Activated CD4-positive, alpha-beta memory T cell treated with anti-CD3 and anti-CD28 coated beads, Interleukin-2, amount 10 ng/mL, durations not matched to agents 7 days and 5 days (primary cell): ENCODE data around the gene CHN2. TPM values are rescaled to one million over a fixed set of nuclear protein-coding genes. Genes with fewer than 3 reads are reported as not detected.
"Not testable (repeated sequence)": the region's sequence is repeated elsewhere in the genome, so short reads cannot be mapped to it uniquely, and the experiment has no call there.

Source experiments
- CTCF ChIA-PET: fragments of 350-600 bp; sonication (Branson Sonifier 250); formaldehyde crosslinking; loops from one replicate; lab custom pipeline; 2021; ENCODE audit warnings: antibody characterized with exemption, inconsistent platforms; lab: Charles Lee
- POLR2A ChIA-PET: fragments of 350-600 bp; sonication (Branson Sonifier 250); formaldehyde crosslinking; loops from one replicate; lab custom pipeline; 2021; ENCODE audit warnings: antibody characterized with exemption; lab: Charles Lee
- DNase-seq: peaks from one replicate; pipeline ENCODE4 v3.0.0-alpha.2; 2020
- H3K27ac Mint-ChIP-seq: one replicate; pipeline ENCODE4 v1.8.0; 2021; ENCODE audit warnings: mild to moderate bottlenecking, mixed read lengths
- H3K27me3 Mint-ChIP-seq: one replicate; pipeline ENCODE4 v1.8.0; 2021; ENCODE audit warnings: mixed read lengths
- H3K36me3 Mint-ChIP-seq: one replicate; pipeline ENCODE4 v1.8.0; 2021; ENCODE audit warnings: low read depth, mixed read lengths
- H3K4me1 Mint-ChIP-seq: one replicate; pipeline ENCODE4 v1.8.0; 2021; ENCODE audit warnings: mixed read lengths
- H3K4me3 Mint-ChIP-seq: one replicate; pipeline ENCODE4 v1.8.0; 2021; ENCODE audit warnings: mild to moderate bottlenecking, mixed read lengths
- H3K9me3 Mint-ChIP-seq: one replicate; pipeline ENCODE4 v1.8.0; 2021; ENCODE audit warnings: mixed read lengths
- total RNA-seq, 2 experiments: library from RNA; stranded (reverse); gene quantifications; one replicate each; pipeline ENCODE4 v1.2.3, GENCODE V29; 2021

Gene CHN2
- total RNA-seq, 2 experiments from 2014 or later = 6.8 to 7.4 TPM

DNA sequence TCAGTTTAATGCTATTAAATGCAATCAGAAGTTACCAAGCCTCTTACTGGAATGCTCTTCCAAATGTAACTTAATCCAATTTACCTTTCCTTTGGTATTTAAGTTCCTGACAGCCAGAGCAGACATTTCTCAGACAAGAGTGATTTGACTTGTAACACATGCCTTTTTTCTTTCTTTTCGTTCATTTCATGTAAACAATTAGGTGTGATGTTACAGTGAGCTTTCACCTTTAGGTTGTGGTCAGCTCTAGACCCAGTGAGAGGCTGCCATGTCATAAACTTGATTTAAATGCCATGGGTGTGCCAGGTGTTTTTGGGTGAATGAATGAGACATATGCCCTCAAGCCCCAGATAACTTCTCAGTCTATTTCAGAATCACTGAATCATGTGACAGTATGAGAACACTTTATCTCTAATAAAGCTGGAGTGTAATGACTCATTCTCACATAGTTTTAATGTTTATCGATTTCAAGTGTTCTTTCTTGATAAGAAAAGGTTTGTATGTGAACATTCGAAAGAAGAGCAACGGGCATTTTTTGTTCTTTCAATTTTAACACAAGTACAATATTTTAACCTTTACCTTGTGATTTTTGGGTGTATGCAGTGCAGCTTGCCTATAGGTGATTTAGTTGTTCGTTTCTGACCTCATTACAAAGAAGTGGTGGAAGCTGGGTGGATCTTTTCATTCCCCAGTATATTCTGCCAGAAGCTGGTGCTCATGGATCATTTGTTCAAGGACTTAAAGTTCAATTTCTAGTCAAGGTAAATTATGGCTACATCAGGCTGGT lies 61.5 kb downstream of the CHN2 start:
- DNase-seq = no peak
- Mint-ChIP-seq H3K27me3 (peaks cover 3% of the 10 kb centered on the region), H3K36me3 (no peaks in the 10 kb centered on the region), H3K4me1 (no peaks in the 10 kb centered on the region), H3K4me3 (no peak overlapping the region), H3K9me3 (no peaks in the 10 kb centered on the region), H3K27ac (no peak overlapping the region)
- ChIA-PET POLR2A (no interaction called here), CTCF (interaction anchor here (2.7 kb wide), 1 partner anchor 16 kb away, joined by 9 read pairs; no protein-coding TSS in a partner anchor)

DNA sequence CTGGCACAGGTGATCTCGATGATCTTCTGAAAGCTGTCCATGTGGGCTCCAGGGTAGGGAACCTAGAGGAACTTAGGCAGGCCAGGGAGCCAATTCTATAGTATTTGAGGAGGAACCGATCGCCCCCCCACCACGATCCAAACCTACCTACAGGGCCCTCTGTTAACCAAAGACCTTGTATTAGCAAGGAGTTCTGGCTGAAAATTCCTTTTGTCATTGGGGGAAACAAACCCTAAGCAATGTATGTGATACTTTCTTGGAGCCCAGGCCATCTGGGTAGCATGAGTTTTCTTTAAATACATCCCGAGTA lies 62.1 kb downstream of the CHN2 start:
- Mint-ChIP-seq H3K27ac (no peak overlapping the region), H3K27me3 (peaks cover 3% of the 10 kb centered on the region), H3K4me3 (no peak overlapping the region), H3K4me1 (no peaks in the 10 kb centered on the region), H3K36me3 (no peaks in the 10 kb centered on the region), H3K9me3 (no peaks in the 10 kb centered on the region)
- no peak for DNase-seq
- POLR2A ChIA-PET = no interaction called here
- CTCF ChIA-PET = no interaction called here

DNA sequence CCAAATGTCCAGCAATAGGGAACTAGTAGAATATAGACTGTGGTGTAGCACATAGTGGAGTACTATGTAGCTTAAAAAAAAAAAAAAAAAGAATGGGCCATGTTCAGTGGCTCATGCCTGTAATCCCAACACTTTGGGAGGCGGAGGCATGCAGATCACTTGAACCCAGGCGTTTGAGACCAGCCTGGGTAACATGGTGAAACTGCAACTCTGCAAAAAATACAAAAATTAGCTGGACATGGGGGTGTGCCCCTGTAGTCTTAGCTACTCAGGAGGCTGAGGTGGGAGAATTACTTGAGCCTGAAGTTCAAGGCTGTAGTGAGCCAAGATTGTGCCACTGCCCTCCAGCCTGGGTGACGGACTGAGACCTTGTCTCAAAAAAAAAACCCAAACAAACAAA lies 64.4 kb downstream of the CHN2 start:
- no peaks in the 10 kb centered on the region for H3K4me1 Mint-ChIP-seq
- ChIA-PET POLR2A (no interaction called here), CTCF (no interaction called here)
- H3K27ac Mint-ChIP-seq = no peak overlapping the region
- DNase-seq = no peak
- no peaks in the 10 kb centered on the region for H3K36me3 Mint-ChIP-seq
- peaks cover 3% of the 10 kb centered on the region for H3K27me3 Mint-ChIP-seq
- no peak overlapping the region for H3K4me3 Mint-ChIP-seq
- no peaks in the 10 kb centered on the region for H3K9me3 Mint-ChIP-seq

DNA sequence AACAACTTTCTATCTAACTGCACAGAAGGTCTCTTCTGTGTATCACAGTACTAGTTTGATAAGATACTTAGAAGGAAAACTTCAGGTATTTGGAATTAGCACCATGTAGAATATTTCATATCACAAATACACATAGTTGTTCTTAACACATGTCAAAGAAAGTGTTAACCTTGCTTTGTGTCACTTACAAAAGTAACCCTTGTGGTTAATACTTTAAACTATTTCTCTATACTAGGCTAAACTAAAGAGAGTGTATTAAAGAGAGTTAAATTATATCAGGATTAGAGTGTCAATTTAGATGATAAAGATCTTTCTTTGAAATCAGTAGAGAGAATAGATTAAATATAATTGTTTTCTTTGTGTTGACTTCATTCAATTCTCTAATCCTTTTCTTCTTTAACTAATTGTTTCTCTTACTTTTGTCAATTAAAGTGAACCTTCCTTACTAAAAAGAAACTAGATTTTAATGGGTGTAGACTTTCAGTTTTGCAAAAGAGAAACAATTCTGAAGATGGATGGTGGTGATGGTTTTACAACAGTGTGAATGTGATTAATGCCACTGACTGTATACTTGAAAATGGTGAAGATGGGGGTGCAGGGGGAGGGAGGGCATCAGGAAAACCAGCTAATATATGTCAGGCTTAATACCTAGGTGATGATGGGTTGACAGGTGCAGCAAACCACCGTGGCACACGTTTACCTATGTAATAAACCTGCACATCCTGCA lies 67.8 kb downstream of the CHN2 start:
- Mint-ChIP-seq H3K9me3 (peaks cover 15% of the 10 kb centered on the region), H3K27me3 (no peaks in the 10 kb centered on the region), H3K36me3 (peaks cover 5% of the 10 kb centered on the region), H3K4me1 (peaks cover 12% of the 10 kb centered on the region), H3K27ac (no peak overlapping the region), H3K4me3 (no peak overlapping the region)
- DNase-seq = no peak
- POLR2A ChIA-PET = no interaction called here
- CTCF ChIA-PET = no interaction called here

DNA sequence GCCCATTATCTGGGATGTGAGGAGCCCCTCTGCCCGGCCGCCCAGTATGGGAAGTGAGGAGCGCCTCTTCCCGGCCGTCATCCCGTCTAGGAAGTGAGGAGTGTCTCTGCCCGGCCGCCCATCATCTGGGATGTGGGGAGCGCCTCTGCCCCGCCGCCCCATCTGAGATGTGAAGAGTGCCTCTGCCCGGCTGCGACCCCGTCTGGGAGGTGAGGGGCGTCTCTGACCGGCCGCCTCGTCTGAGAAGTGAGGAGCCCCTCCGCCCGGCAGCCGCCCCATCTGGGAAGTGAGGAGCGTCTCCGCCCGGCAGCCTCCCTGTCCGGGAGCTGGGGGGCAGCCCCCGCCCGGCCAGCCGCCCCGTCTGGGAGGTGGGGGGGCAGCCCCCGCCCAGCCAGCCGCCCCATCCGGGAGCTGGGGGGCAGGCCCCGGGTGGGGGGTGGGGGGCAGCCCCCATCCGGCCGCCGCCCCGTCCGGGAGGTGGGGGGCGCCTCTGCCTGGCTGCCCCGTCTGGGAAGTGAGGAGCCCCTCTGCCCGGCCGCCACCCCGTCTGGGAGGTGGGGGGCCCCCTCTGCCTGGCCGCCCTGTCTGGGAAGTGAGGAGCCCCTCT lies 69.1 kb downstream of the CHN2 start:
- CTCF ChIA-PET = interaction anchor here (0.6 kb wide), 1 partner anchor 739 kb away, joined by 3 read pairs; no protein-coding TSS in a partner anchor
- H3K36me3 Mint-ChIP-seq, POLR2A ChIA-PET, H3K27me3 Mint-ChIP-seq, DNase-seq, H3K4me3 Mint-ChIP-seq, H3K27ac Mint-ChIP-seq: not testable (repeated sequence)
- Mint-ChIP-seq H3K4me1 (peaks cover 12% of the 10 kb centered on the region), H3K9me3 (peaks cover 15% of the 10 kb centered on the region)

DNA sequence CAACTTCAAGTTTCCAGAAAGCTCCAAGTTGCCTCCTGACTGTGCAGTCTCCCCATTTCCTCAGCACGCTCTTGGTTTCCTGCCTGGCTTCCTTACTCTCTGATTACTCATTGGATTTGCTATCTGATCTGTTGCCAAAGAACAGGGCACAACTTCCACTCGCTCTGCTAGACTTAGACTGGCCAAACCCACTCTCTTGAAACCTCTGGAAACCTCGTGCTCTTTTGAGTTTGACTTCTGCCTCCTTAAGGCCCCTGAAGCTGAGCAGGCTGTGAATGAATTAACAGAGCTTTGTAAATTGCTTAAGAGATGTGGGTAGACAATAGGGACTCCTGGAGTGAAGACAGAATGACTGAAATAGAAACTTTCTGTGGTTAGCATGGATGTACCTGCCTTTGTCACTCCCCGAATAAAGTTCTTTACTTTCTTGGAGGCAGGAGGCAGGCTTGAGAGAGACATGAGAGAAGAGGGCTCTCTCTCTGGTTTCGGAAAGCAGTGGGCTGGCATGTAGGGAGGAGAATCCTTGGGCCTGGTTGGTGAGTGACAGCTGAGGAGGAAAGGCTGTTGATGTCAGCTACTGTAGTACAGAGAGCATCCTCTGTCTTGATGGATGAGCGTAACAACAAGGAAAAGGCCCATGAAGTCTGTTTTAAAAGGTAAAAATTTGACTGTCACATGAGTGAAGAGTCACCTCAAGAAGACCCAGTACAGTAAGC lies 70.8 kb downstream of the CHN2 start:
- H3K27ac Mint-ChIP-seq = no peak overlapping the region
- DNase-seq = no peak
- H3K4me1 Mint-ChIP-seq = peaks cover 14% of the 10 kb centered on the region
- POLR2A ChIA-PET = no interaction called here
- peaks cover 5% of the 10 kb centered on the region for H3K36me3 Mint-ChIP-seq
- CTCF ChIA-PET = no interaction called here
- peaks cover 8% of the 10 kb centered on the region for H3K27me3 Mint-ChIP-seq
- peaks cover 15% of the 10 kb centered on the region for H3K9me3 Mint-ChIP-seq
- H3K4me3 Mint-ChIP-seq = no peak overlapping the region

DNA sequence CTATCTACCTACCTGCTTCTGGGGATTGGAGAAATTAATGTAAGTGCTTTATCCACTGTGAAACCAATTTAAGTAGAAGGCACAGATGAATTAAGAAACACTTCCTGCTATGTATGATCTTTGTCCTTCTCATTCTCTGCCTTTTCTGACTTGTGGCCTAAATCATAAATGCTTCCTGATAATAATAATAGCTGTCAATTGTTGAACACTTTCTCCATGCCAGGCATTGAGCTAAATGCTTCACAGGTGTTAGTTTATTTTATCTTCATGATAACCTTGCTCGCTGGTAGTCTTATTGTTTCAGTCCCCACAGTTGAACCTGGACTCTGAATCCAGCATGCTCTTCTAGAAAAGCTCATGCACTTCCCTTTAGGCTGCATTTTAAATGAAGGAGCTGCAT lies 75.4 kb downstream of the CHN2 start:
- CTCF ChIA-PET = no interaction called here
- Mint-ChIP-seq H3K4me1 (peaks cover 32% of the 10 kb centered on the region), H3K36me3 (peaks cover 2% of the 10 kb centered on the region), H3K27ac (no peak overlapping the region), H3K9me3 (peaks cover 10% of the 10 kb centered on the region), H3K4me3 (no peak overlapping the region), H3K27me3 (peaks cover 18% of the 10 kb centered on the region)
- POLR2A ChIA-PET = no interaction called here
- no peak for DNase-seq

DNA sequence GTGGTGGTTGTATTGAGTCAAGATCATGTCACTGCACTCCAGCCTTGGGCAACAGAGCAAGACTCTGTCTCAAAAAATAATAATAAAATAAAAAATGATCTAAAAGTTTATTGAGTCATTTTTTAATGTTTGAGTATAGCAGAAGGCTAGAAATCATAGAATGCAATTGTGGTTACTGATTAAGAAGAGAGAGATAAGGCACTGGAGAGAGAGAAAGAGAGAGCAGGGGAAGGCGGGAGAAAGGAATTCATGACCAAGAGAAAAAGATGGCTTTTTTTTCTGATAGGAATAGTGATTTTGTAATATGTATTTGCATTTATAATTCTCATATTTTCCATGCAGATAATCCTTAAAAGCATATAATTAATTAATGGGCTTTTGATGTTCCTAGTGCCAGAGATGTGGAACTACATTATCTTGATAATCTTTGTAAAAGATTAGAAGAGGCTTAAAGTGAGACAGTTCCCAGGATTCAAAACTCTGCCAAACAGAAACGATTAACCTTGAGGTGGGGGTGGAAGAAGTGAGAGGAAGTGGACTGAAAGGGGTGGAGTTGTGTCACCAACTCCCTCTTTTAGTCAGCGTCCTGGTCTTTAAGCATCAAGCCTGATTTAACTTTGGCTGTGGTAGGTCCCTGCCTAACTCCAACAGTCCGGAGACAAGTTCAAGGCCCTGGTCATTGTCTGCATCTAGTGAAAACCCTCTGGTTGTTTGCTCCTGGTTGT lies 76.2 kb downstream of the CHN2 start:
- ChIA-PET POLR2A (no interaction called here), CTCF (no interaction called here)
- no peaks in the 10 kb centered on the region for H3K36me3 Mint-ChIP-seq
- peak; percentile 23 for DNase-seq
- no peak overlapping the region for H3K4me3 Mint-ChIP-seq
- H3K9me3 Mint-ChIP-seq = peaks cover 2% of the 10 kb centered on the region
- H3K27ac Mint-ChIP-seq = no peak overlapping the region
- peaks cover 27% of the 10 kb centered on the region for H3K4me1 Mint-ChIP-seq
- peaks cover 20% of the 10 kb centered on the region for H3K27me3 Mint-ChIP-seq

DNA sequence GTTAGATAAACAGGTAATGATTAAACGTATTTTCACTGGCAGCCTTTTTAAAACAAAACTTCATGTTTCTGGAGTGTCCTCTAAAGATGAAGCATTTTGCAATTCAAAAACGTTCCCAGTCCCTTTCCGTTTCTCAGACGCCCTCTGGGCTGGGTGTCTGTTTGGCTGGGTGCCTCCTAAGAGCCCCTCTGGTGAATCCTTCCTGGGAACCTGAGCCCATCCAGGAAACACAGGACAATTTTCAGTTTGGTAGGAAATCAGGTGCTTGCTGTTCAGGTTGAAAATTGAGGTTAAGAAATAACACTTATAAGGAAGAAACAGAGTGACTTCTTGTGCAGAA lies 76.7 kb downstream of the CHN2 start:
- Mint-ChIP-seq H3K4me1 (peaks cover 27% of the 10 kb centered on the region), H3K4me3 (no peak overlapping the region), H3K9me3 (no peaks in the 10 kb centered on the region), H3K27me3 (peaks cover 20% of the 10 kb centered on the region), H3K36me3 (no peaks in the 10 kb centered on the region), H3K27ac (no peak overlapping the region)
- DNase-seq = no peak
- POLR2A ChIA-PET = interaction anchor here (0.6 kb wide), 1 partner anchor 14 kb away, joined by 3 read pairs; no protein-coding TSS in a partner anchor
- CTCF ChIA-PET = no interaction called here

DNA sequence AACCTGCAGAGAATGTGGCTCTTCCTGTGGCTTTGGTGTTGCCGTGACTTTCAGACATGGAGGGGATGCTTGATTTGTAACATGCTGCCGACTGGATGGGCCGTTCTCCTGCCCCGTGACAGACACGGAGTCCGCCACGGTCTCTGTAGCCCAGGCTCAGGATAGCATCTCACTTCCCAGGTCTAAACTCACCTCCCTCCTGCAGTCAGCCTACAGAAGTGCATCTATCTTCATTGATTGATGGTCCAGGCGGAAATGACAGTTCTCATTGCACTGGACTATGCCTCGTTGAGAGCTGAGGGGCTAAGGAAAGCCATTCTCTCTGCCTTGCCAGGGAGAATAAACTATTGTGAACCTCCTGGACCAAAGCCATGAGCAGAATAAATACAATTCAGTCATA lies 77.5 kb downstream of the CHN2 start:
- Mint-ChIP-seq H3K27me3 (peaks cover 20% of the 10 kb centered on the region), H3K4me3 (no peak overlapping the region), H3K36me3 (no peaks in the 10 kb centered on the region), H3K9me3 (no peaks in the 10 kb centered on the region), H3K4me1 (peaks cover 27% of the 10 kb centered on the region), H3K27ac (no peak overlapping the region)
- no peak for DNase-seq
- ChIA-PET POLR2A (interaction anchor here (0.6 kb wide), 1 partner anchor 14 kb away, joined by 3 read pairs; no protein-coding TSS in a partner anchor), CTCF (no interaction called here)

DNA sequence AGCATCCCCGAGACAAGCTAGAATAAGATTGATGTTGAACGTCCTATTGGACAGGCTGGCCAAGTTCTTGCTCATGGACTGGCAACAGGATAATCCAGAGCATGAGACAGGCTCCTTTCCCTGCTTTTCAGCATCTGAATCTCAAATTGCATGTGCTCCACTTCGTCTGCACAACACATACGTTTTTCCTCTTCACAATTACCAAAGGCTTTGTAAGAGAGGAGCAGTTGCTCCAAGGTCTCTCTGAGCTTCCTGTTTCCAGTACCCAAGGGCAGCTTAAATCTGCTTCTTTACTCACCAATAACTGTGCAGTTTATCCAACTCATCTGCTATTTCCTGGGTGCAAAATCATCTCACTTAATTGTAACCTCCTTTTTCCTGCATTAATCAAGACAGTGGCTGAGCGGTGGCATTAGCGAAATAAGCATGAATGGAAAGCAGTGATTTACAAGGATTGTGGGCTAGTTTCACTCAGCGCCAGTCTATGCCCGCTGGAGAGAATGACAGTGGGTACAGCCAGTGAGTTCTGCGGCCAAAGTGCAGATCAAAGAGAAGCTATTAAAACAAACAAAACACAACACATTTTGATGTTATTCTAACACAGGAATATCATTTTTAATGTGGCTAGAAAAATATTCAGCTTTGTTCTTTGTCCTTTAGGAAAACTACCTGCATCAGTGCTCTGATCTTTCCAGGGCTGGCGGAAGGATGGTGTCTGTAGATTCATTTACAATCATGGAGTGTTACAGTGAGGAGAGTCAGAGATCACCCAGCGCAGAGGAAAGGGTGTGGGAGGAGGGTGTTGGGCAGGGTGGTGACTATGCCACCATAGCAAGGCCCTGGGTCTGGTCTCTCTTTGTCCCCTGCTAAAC lies 79.8 kb downstream of the CHN2 start:
- H3K4me1 Mint-ChIP-seq = peaks cover 38% of the 10 kb centered on the region
- H3K27me3 Mint-ChIP-seq = peaks cover 16% of the 10 kb centered on the region
- H3K4me3 Mint-ChIP-seq = no peak overlapping the region
- CTCF ChIA-PET = no interaction called here
- no peak for DNase-seq
- POLR2A ChIA-PET = interaction anchor here (1.0 kb wide), 1 partner anchor 10 kb away, joined by 3 read pairs; no protein-coding TSS in a partner anchor
- H3K27ac Mint-ChIP-seq = no peak overlapping the region
- peaks cover under 1% of the 10 kb centered on the region for H3K9me3 Mint-ChIP-seq
- H3K36me3 Mint-ChIP-seq = no peaks in the 10 kb centered on the region

DNA sequence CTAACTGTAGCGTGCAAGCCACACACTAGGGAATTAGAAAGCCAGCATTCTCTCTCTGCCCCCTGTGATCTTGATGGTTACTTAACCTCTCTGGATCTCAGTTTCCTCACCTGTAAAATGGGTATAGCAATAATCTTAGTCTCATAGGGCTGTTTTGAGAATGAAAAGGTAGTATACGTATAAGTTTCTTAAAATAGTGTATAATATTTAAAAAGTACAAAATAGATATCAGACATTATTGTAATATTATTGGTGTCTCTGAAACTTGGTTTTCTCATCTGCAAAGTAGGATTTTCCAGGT lies 80.4 kb downstream of the CHN2 start:
- ChIA-PET CTCF (no interaction called here), POLR2A (no interaction called here)

More for the DNA sequence above, 80.4 kb downstream of the CHN2 start:
- DNase-seq = no peak
- no peak overlapping the region for H3K27ac Mint-ChIP-seq
- peaks cover 36% of the 10 kb centered on the region for H3K4me1 Mint-ChIP-seq
- peaks cover 2% of the 10 kb centered on the region for H3K9me3 Mint-ChIP-seq
- no peak overlapping the region for H3K4me3 Mint-ChIP-seq
- peaks cover 4% of the 10 kb centered on the region for H3K36me3 Mint-ChIP-seq
- H3K27me3 Mint-ChIP-seq = peaks cover 18% of the 10 kb centered on the region
